Sigmoid colon (tissue), 3 donors: ENCODE measurements around the gene SLC5A2.
"Not testable (repeated sequence)": the region's sequence is repeated elsewhere in the genome, so short reads cannot be mapped to it uniquely, and the experiment has no call there.

Experiments
- CTCF ChIP-seq, 4 experiments: fragments of 450-650 bp in 3 of 4; fragments of 200-600 bp in 1 of 4; IDR thresholded peaks; one replicate each; pipeline ENCODE4 v1.5.1; 2016 to 2019; ENCODE audit warnings: antibody characterized with exemption in 4 of 4, mild to moderate bottlenecking in 3 of 4, moderate library complexity in 2 of 4
- POLR2A ChIP-seq, 2 donors: fragments of 450-650 bp; IDR thresholded peaks; one replicate each; pipeline ENCODE4 v1.6.1; 2016; ENCODE audit warnings: antibody characterized with exemption in 2 of 2, mild to moderate bottlenecking in 2 of 2, moderate library complexity in 2 of 2

DNA sequence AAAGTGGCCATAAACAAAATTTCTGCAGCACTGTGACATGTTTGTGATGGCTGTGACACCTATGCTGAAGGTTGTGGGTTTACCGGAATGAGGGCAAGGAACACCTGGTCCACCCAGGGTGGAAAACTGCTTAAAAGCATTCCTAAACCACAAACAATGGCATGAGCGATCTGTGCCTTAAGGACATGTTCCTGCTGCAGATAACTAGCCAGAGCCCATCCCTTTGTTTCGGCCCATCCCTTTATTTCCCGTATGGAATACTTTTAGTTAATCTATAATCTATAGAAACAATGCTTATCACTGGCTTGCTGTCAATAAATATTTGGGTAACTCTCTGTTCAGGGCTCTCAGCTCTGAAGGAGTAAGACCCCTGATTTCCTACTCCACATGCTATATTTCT, 56.8 kb downstream of the SLC5A2 start:
- not testable (repeated sequence) for TF ChIP-seq CTCF, POLR2A (IDR thresholded peaks at IDR 0.05)
